ENCODE measurements around the gene OMP. TPM values are rescaled to one million over a fixed set of nuclear protein-coding genes. Genes with fewer than 3 reads are reported as not detected.

The OMP gene
- total RNA-seq, 1 experiment from 2014 or later: not detected

DNA sequence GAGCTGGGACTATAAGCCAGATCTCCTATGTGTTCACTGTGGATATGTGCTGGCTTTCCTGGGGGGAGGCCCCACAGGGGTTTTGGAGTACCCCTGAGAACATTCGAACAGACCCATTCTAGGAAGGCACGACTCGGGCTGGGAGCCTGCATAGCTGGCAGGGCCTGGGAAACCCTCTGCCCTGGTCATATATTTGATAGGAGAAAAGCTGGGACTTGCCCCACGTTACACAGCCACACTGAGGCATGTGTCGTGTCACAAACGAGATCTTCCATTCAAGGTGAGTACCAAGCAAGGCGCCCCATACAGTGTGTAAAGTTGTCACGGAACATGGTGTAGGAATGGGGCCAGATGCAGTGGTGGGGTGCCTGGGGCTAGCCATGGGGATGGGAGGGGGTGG is 36.6 kb downstream of the OMP start:
- no peak for DNase-seq (ENCODE audit: low read depth)

GRCh38 chr11:77140231-77140851 is 37.7 kb downstream of the OMP start:
- DNase-seq (ENCODE audit: low read depth): peak; percentile 89

- DNase-seq (ENCODE audit: low read depth): no peak
Measured at GRCh38 chr11:77141034-77141433, 38.4 kb downstream of the OMP start.

DNA sequence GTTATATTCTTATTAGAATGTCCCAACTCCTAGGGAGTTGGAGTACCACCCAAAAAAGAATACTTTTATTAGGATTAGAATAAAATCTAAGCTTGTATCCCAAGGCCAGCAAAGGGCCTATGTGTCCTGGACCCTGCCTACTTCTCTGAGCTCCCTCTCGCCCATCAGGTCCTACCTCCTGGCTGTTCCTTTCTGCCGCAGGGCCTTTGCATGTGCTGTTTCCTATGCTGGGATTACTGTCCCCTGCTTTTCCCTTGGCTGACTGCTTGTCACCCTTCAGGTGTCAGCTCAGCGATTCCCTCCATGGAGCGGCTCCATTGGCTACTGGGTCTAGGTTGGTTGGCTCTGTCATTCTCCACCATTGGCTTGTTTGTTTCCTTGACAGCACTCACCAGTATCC is 38.8 kb downstream of the OMP start:
- DNase-seq (ENCODE audit: low read depth): no peak

GRCh38 chr11:77142091-77142975 is 39.7 kb downstream of the OMP start:
- peak; percentile 42 for DNase-seq (ENCODE audit: low read depth)

GRCh38 chr11:77143405-77144020 is 40.9 kb downstream of the OMP start:
- no peak for DNase-seq (ENCODE audit: low read depth)

DNA sequence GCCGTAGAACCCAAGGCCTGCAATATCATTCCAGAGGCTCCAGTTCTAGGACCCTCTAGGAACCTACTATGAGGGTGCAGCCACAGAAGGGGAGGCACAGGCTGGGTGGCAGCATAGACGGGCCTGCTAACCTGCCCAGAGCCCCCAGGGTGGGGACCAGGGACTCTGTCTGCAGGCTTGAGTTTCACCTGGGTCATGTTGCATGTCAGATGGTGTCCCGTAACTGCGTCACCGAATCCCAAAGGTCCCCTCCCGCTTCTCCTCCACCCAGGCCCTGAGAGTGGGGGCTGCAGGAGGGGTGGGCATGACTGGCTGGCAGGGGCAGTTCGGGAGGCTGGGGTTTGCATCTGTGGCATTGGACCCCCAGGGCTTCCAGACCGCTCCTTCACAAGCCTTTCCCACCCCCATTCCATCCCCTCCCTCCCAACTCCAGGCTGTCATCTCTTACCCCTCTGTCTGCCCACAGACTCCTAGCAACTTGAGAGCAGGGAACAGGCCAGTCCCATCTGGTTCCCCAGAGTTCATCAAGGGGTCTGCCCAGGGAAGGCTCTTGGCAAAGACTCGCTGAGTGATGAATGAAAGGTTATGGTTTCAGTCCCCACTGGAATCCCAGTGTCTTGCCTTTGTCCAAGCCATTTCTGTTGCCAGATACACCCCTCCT is 41.7 kb downstream of the OMP start:
- DNase-seq (ENCODE audit: low read depth): no peak

- no peak for DNase-seq (ENCODE audit: low read depth)
Measured at GRCh38 chr11:77144857-77145428, 42.3 kb downstream of the OMP start.

DNA sequence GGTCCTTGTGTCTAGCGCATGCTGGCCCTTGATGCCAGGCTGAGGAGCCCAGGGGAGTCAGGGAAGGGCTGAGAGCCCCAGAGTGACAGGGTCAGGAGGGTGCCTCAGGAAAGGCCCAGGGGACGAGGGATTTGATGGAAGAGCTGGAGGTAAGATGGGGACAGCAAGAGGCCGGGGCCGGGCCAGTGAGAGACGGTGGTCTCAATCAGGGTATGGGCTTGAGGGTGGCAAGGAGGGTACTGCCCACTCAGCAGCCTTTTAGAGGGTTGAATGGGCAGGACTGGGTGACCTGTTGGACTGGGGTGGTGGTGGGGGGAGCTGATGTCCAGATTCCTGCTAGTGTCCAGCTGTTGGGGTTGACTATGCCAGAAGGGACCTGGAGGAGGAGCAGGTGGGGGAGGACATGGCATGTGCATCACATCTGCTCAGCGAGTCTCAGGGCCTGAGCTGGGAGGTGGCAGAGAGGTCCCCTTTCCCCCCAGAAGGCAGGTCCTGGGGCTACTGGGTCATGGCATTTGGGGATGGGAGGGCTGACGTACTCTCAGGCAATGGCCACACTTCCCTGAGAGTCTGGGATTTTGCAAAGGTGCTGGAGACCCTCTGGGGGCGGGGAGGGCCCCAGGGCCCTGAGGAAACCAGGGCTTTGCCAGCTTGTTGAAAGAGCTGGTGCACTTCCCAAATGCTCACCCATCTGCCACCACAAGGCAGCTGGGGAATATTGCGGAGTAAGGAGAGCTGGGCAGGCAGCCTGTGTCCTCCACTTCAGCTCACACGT is 43.8 kb downstream of the OMP start:
- no peak for DNase-seq (ENCODE audit: low read depth)

DNA sequence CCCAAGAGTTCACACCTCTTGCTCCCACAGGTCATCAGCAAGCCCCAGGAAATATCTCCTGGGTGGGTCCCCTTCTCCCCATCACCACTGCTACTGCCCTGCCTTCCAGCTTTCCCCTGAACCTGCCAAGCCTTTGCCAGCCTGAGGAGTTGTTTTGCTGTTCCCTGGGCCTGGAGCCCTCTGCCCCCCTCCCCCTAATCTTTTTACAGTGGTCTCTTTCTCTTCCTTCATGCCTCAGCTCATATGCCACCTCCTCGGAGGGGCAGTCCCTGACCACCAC is 44.3 kb downstream of the OMP start:
- DNase-seq (ENCODE audit: low read depth): no peak

DNA sequence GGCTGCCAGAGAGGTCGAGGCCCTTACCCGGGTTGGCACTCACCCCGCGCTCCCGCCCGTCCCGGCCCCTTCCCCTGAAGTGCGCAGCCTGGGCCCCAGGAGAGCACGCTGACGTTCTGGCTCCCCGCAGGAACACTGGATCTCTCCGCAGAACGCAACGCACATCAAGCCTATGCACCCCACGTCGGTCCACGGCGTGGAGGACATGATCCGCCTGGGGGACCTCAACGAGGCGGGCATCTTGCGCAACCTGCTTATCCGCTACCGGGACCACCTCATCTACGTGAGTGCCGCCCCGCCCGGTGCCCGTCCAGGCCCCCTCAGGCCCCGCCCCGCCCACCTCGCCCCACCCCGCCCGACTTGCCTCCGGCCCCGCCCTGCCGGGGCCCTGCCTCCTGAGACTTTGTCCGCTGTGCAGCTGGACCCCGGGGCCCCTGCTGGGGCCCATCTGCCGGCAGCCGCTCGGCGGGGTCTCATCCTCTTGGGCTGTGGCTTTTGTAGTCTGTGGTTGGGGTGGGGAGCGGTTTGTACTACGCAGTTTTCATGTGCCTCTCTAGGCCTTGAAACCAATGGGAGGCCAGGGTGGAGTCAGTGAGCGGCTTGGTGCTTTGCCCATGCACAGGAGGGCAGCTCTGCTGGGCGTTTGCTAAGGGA is 45.2 kb downstream of the OMP start:
- DNase-seq (ENCODE audit: low read depth): peak; percentile 37

- no peak for DNase-seq (ENCODE audit: low read depth)
Measured at GRCh38 chr11:77148963-77149715, 46.5 kb downstream of the OMP start.

GRCh38 chr11:77149716-77150392 is 47.2 kb downstream of the OMP start:
- no peak for DNase-seq (ENCODE audit: low read depth)

- DNase-seq (ENCODE audit: low read depth): no peak
Measured at GRCh38 chr11:77150836-77151235, 48.2 kb downstream of the OMP start.

DNA sequence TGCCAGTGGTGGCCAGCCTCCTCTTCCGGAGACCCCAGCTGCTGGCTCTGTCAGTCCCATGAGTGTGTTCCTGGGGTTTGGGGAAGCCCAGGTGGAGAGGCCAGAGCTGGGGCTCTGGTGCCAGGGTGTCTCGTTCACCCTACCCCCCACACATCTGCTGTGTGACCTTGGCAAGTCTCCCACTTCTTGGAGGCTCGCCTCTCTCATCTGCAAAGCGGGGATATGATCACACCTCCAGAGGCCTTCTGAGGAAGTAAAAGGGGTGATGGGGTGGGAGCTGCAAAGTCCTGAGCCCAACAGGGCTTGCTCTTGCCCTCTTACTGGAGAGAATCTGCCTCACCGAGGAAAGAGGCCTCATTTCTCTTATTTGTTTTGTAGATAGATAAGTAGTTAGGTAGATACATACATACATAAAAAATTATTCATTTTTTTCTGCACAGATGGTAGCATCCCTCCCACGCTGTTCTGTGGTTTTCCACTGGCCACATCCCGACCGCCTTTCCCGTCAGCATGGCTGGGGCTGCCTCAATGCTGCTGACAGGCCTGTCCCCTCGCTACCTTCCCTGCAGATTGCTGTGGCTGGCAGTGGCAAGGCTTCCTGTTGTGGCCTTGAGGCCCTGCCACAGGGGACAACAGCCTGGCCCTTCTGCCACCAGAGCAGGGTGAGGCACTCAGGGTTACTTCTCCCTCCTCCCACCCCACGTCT is 49.3 kb downstream of the OMP start:
- peak; percentile 52 for DNase-seq (ENCODE audit: low read depth)

DNA sequence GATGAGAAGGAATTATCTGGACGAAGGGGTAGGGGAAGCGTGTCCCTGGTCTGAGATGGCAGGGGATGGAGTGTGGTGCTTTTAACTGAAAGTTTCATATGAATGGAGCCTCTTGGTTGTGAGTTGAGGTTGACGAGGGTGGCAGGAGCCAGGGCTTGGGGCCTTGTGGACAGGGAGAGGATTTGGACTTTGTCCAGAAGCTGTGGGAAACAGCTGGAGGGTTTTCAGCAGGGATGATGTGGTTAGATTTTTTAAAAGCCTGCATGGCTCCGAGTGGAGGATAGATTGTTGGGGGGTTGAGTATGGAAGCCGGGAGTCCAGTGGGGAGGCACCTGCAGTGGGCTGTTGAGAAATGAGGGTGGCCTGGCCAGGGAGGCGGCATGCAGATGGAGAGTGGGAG is 50.2 kb downstream of the OMP start:
- peak; percentile 51 for DNase-seq (ENCODE audit: low read depth)

Measured in RPMI7951 (cell line).